ENCODE data around the gene OR2T10. TPM values are rescaled to one million over a fixed set of nuclear protein-coding genes. Genes with fewer than 3 reads are reported as not detected.

OR2T10 gene
- total RNA-seq, result under 0.01 TPM in 1 of 2 replicates, not detected in the other

GRCh38 chr1:248597589-248597988 is at the start of gene OR2T10:
Gene OR2T10, minus strand, starts transcription at chr1:248597700. Its CDS starts 3,932 bp downstream, at chr1:248593768.

GRCh38 chr1:248645178-248645577 is 47.7 kb upstream of the OR2T10 start, which contains the start of gene OR2T35:
Gene OR2T35, minus strand, starts transcription at chr1:248645278. Its CDS starts 6,020 bp downstream, at chr1:248639258.

GRCh38 chr1:248634991-248635390 is 37.5 kb upstream of the OR2T10 start, which contains the start of gene OR2T11:
Gene OR2T11, minus strand, starts transcription at chr1:248635091. Its CDS starts 7,963 bp downstream, at chr1:248627128.

GRCh38 chr1:248574657-248575056 is 22.8 kb downstream of the OR2T10 start, which contains the start of gene OR2T34:
Gene OR2T34, minus strand, starts transcription at chr1:248574757. Its CDS starts 0 bp downstream, at chr1:248574757.

GRCh38 chr1:248562672-248563071 is 34.8 kb downstream of the OR2T10 start, which contains the start of gene OR2T29:
Gene OR2T29, minus strand, starts transcription at chr1:248562772. Its CDS starts 3,281 bp downstream, at chr1:248559491.

Small RNA genes within 50 kb of the gene (small RNA-seq; reads per million reads assigned to genes)
- gene RF00019 (ENCODE audit: low replicate concordance), result not detected

Other genes with a start within 250 kb of the OR2T10 start
- gene OR14C36, start 248.9 kb downstream of the OR2T10 start, total RNA-seq, result not detected in 2 replicates
- not detected in 2 replicates for gene OR2T4, start 236.0 kb downstream of the OR2T10 start, total RNA-seq
- not detected in 2 replicates for gene OR2T6, start 222.0 kb downstream of the OR2T10 start, total RNA-seq
- gene OR2T1, start 194.7 kb downstream of the OR2T10 start, total RNA-seq, result not detected in 2 replicates
- not detected in 2 replicates for gene OR2T2, start 152.1 kb downstream of the OR2T10 start, total RNA-seq
- gene OR2T3, start 124.3 kb downstream of the OR2T10 start, total RNA-seq, result not detected in 2 replicates
- not detected in 2 replicates for gene OR2T5, start 109.1 kb downstream of the OR2T10 start, total RNA-seq
- under 0.01 TPM in 1 of 2 replicates, not detected in the other for gene OR2G6, start 89.6 kb downstream of the OR2T10 start, total RNA-seq
- gene OR2T29, start 34.9 kb downstream of the OR2T10 start, total RNA-seq, result not detected in 2 replicates
- not detected in 2 replicates for gene OR2T34, start 22.9 kb downstream of the OR2T10 start, total RNA-seq
- gene OR2T11, start 37.4 kb upstream of the OR2T10 start, total RNA-seq, result not detected in 2 replicates
- gene OR2T35, start 47.6 kb upstream of the OR2T10 start, total RNA-seq, result not detected in 2 replicates
- gene OR2T27, start 57.8 kb upstream of the OR2T10 start, total RNA-seq, result not detected in 2 replicates
- not detected in 2 replicates for gene OR14I1, start 105.1 kb upstream of the OR2T10 start, total RNA-seq
- gene LYPD8, start 158.1 kb upstream of the OR2T10 start, total RNA-seq, result 0.14 TPM in 1 of 2 replicates, not detected in the other
- 29.3 and 42.7 TPM in 2 replicates for gene SH3BP5L, start 228.2 kb upstream of the OR2T10 start, total RNA-seq
- gene ZNF672, start 240.5 kb upstream of the OR2T10 start, total RNA-seq, result 22.1 and 24.8 TPM in 2 replicates

All from placental pericyte (primary cell).